ENCODE results near the gene ASXL3. TPM values are rescaled to one million over a fixed set of nuclear protein-coding genes. Genes with fewer than 3 reads are reported as not detected.

ASXL3 gene
- polyA plus RNA-seq, 4 donors: 5.5 to 6.6 (median 6.4) TPM

GRCh38 chr18:33653231-33653630 is 75.2 kb downstream of the ASXL3 start:
- DNase-seq (ENCODE audit: low read depth in 4 of 4, low spot score in 3 of 4): no peak

GRCh38 chr18:33656889-33657448 is 79.0 kb downstream of the ASXL3 start:
- DNase-seq (ENCODE audit: low read depth in 4 of 4, low spot score in 3 of 4): no peak

GRCh38 chr18:33660696-33661310 is 82.8 kb downstream of the ASXL3 start:
- no peak for DNase-seq (ENCODE audit: low read depth in 4 of 4, low spot score in 3 of 4)

GRCh38 chr18:33664241-33664874 is 86.3 kb downstream of the ASXL3 start:
- no peak for DNase-seq (ENCODE audit: low read depth in 4 of 4, low spot score in 3 of 4)

- no peak for DNase-seq (ENCODE audit: low read depth in 4 of 4, low spot score in 3 of 4)
Observed at GRCh38 chr18:33665187-33665586, 87.2 kb downstream of the ASXL3 start.

GRCh38 chr18:33665641-33666040 is 87.6 kb downstream of the ASXL3 start:
- no peak for DNase-seq (ENCODE audit: low read depth in 4 of 4, low spot score in 3 of 4)

- no peak for DNase-seq (ENCODE audit: low read depth in 4 of 4, low spot score in 3 of 4)
Observed at GRCh38 chr18:33666915-33667314, 88.9 kb downstream of the ASXL3 start.

- no peak for DNase-seq (ENCODE audit: low read depth in 4 of 4, low spot score in 3 of 4)
Observed at GRCh38 chr18:33669589-33669988, 91.6 kb downstream of the ASXL3 start.

GRCh38 chr18:33670029-33670428 is 92.0 kb downstream of the ASXL3 start:
- no peak for DNase-seq (ENCODE audit: low read depth in 4 of 4, low spot score in 3 of 4)

GRCh38 chr18:33673689-33674088 is 95.7 kb downstream of the ASXL3 start:
- no peak for DNase-seq (ENCODE audit: low read depth in 4 of 4, low spot score in 3 of 4)

- DNase-seq (ENCODE audit: low read depth in 4 of 4, low spot score in 3 of 4): no peak
Observed at GRCh38 chr18:33676593-33676992, 98.6 kb downstream of the ASXL3 start.

GRCh38 chr18:33677891-33678290 is 99.9 kb downstream of the ASXL3 start:
- no peak for DNase-seq (ENCODE audit: low read depth in 4 of 4, low spot score in 3 of 4)

GRCh38 chr18:33682436-33682835 is 104.4 kb downstream of the ASXL3 start:
- no peak for DNase-seq (ENCODE audit: low read depth in 4 of 4, low spot score in 3 of 4)

GRCh38 chr18:33694593-33694992 is 116.6 kb downstream of the ASXL3 start:
- DNase-seq (ENCODE audit: low read depth in 4 of 4, low spot score in 3 of 4): no peak

GRCh38 chr18:33696332-33697162 is 118.5 kb downstream of the ASXL3 start:
- no peak for DNase-seq (ENCODE audit: low read depth in 4 of 4, low spot score in 3 of 4)

GRCh38 chr18:33697498-33697897 is 119.5 kb downstream of the ASXL3 start:
- DNase-seq (ENCODE audit: low read depth in 4 of 4, low spot score in 3 of 4): no peak

GRCh38 chr18:33699372-33699771 is 121.4 kb downstream of the ASXL3 start:
- DNase-seq (ENCODE audit: low read depth in 4 of 4, low spot score in 3 of 4): no peak

- DNase-seq (ENCODE audit: low read depth in 4 of 4, low spot score in 3 of 4): no peak
Observed at GRCh38 chr18:33700513-33700976, 122.5 kb downstream of the ASXL3 start.

- no peak for DNase-seq (ENCODE audit: low read depth in 4 of 4, low spot score in 3 of 4)
Observed at GRCh38 chr18:33702625-33703024, 124.6 kb downstream of the ASXL3 start.

GRCh38 chr18:33706391-33706790 is 128.4 kb downstream of the ASXL3 start:
- no peak for DNase-seq (ENCODE audit: low read depth in 4 of 4, low spot score in 3 of 4)

- no peak for DNase-seq (ENCODE audit: low read depth in 4 of 4, low spot score in 3 of 4)
Observed at GRCh38 chr18:33708876-33709275, 130.9 kb downstream of the ASXL3 start.

All from right renal pelvis (tissue), 4 donors.